Loucy (cell line): Measurements from ENCODE around the gene ACVR1.

Experiments used
- H2AFZ ChIP-seq: fragments of 200-600 bp; sonication (generic); 2 replicates; pipeline ENCODE4 v1.6.0; 2016; ENCODE audit warnings: antibody characterized with exemption, mild to moderate bottlenecking, low read length, moderate library complexity
- H3F3A ChIP-seq: fragments of 200-600 bp; 2 replicates; pipeline ENCODE4 v1.6.0; 2016; ENCODE audit warnings: antibody characterized with exemption, low read depth, mild to moderate bottlenecking
- H3K27me3 ChIP-seq: fragments of 200-600 bp; sonication (generic); 2 replicates; pipeline ENCODE4 v1.6.1; 2014; ENCODE audit warnings: low read length, mild to moderate bottlenecking; ENCODE audit not compliant: insufficient read depth, poor library complexity, severe bottlenecking
- H3K36me3 ChIP-seq: fragments of 200-600 bp; sonication (generic); 2 replicates; pipeline ENCODE4 v1.6.1; 2016; ENCODE audit warnings: low read length; ENCODE audit not compliant: insufficient read depth
- H3K4me1 ChIP-seq: fragments of 200-600 bp; sonication (generic); 2 replicates; pipeline ENCODE4 v1.5.1; 2014; ENCODE audit warnings: low read length, mild to moderate bottlenecking; ENCODE audit not compliant: insufficient read depth, poor library complexity, severe bottlenecking
- H3K4me2 ChIP-seq: fragments of 200-600 bp; sonication (generic); 2 replicates; pipeline ENCODE4 v1.6.0; 2014; ENCODE audit warnings: antibody characterized with exemption, low read length, low read depth, mild to moderate bottlenecking; ENCODE audit not compliant: poor library complexity, severe bottlenecking
- H3K4me3 ChIP-seq: fragments of 200-600 bp; sonication (generic); 2 replicates; pipeline ENCODE4 v1.5.1; 2014; ENCODE audit warnings: low read length, mild to moderate bottlenecking, mixed read lengths; ENCODE audit not compliant: poor library complexity, severe bottlenecking
- H3K79me2 ChIP-seq: fragments of 200-600 bp; sonication (generic); 2 replicates; pipeline ENCODE4 v1.6.1; 2014; ENCODE audit warnings: low read length; ENCODE audit not compliant: insufficient read depth
- H3K9ac ChIP-seq: fragments of 200-600 bp; sonication (generic); 2 replicates; pipeline ENCODE4 v1.6.0; 2014; ENCODE audit warnings: mild to moderate bottlenecking, low read depth, low read length, moderate library complexity; ENCODE audit not compliant: poor library complexity, severe bottlenecking
- H3K9me2 ChIP-seq: fragments of 200-600 bp; sonication (generic); replicated peaks from 2 replicates; pipeline ENCODE4 v1.6.1; 2016; ENCODE audit warnings: low read depth, low read length, mixed read lengths
- H3K9me3 ChIP-seq: fragments of 200-600 bp; sonication (generic); 2 replicates; pipeline ENCODE4 v1.6.1; 2014; ENCODE audit warnings: mild to moderate bottlenecking, antibody characterized with exemption, low read length, low read depth; ENCODE audit not compliant: insufficient read depth
- H4K20me1 ChIP-seq: fragments of 200-600 bp; sonication (generic); 2 replicates; pipeline ENCODE4 v1.6.0; 2014; ENCODE audit warnings: antibody characterized with exemption, low read length, mild to moderate bottlenecking; ENCODE audit not compliant: insufficient read depth, poor library complexity, severe bottlenecking
- CTCF ChIP-seq: fragments of 200-600 bp; sonication (generic); conservative IDR thresholded peaks from 2 replicates; pipeline ENCODE4 v1.5.1; 2014; ENCODE audit warnings: mild to moderate bottlenecking, antibody characterized with exemption, low read length
- EZH2phosphoT487 ChIP-seq: fragments of 200-600 bp; IDR thresholded peaks from 2 replicates; pipeline ENCODE4 v1.6.1; 2018; ENCODE audit warnings: antibody characterized with exemption, mild to moderate bottlenecking, moderate library complexity, borderline replicate concordance

Gene ACVR1

GRCh38 chr2:157748371-157749142 is 127.6 kb downstream of the ACVR1 start:
- no peak overlapping the region for H3K4me2 ChIP-seq
- H3F3A ChIP-seq, result no peaks in the 10 kb centered on the region
- H3K27me3 ChIP-seq, result no peaks in the 10 kb centered on the region
- TF ChIP-seq CTCF (no peak), EZH2phosphoT487 (no peak)
- no peaks in the 10 kb centered on the region for H3K4me1 ChIP-seq
- H2AFZ ChIP-seq, result no peak overlapping the region
- no peak overlapping the region for H3K9ac ChIP-seq
- no peaks in the 10 kb centered on the region for H3K9me3 ChIP-seq
- H4K20me1 ChIP-seq, result no peaks in the 10 kb centered on the region
- H3K79me2 ChIP-seq, result no peaks in the 10 kb centered on the region
- H3K4me3 ChIP-seq, result no peak overlapping the region
- H3K36me3 ChIP-seq, result no peaks in the 10 kb centered on the region
- H3K9me2 ChIP-seq, result no peaks in the 10 kb centered on the region

- no peak overlapping the region for H3K4me2 ChIP-seq
- TF ChIP-seq EZH2phosphoT487, result no peak
- no peak for TF ChIP-seq CTCF
- no peak overlapping the region for H3K4me3 ChIP-seq
- H2AFZ ChIP-seq, result no peak overlapping the region
- H3K36me3 ChIP-seq, result no peaks in the 10 kb centered on the region
- H4K20me1 ChIP-seq, result no peaks in the 10 kb centered on the region
- no peaks in the 10 kb centered on the region for H3K27me3 ChIP-seq
- H3K9ac ChIP-seq, result no peak overlapping the region
- no peaks in the 10 kb centered on the region for H3K9me2 ChIP-seq
- H3K4me1 ChIP-seq, result no peaks in the 10 kb centered on the region
- H3F3A ChIP-seq, result no peaks in the 10 kb centered on the region
- no peaks in the 10 kb centered on the region for H3K9me3 ChIP-seq
- no peaks in the 10 kb centered on the region for H3K79me2 ChIP-seq
Measured at GRCh38 chr2:157747695-157748370, 128.3 kb downstream of the ACVR1 start.

- H3K9me2 ChIP-seq, result no peaks in the 10 kb centered on the region
- H3K4me2 ChIP-seq, result no peak overlapping the region
- H2AFZ ChIP-seq, result no peak overlapping the region
- H3K27me3 ChIP-seq, result no peaks in the 10 kb centered on the region
- no peak for TF ChIP-seq EZH2phosphoT487
- TF ChIP-seq CTCF, result no peak
- H3K4me3 ChIP-seq, result no peak overlapping the region
- H3K9me3 ChIP-seq, result no peaks in the 10 kb centered on the region
- no peaks in the 10 kb centered on the region for H3F3A ChIP-seq
- no peak overlapping the region for H3K9ac ChIP-seq
- no peaks in the 10 kb centered on the region for H3K79me2 ChIP-seq
- no peaks in the 10 kb centered on the region for H4K20me1 ChIP-seq
- no peaks in the 10 kb centered on the region for H3K4me1 ChIP-seq
- H3K36me3 ChIP-seq, result no peaks in the 10 kb centered on the region
Measured at GRCh38 chr2:157747280-157747679, 128.8 kb downstream of the ACVR1 start.
